DMS 273 (cell line): Measurements from ENCODE around the gene KLHL29.

ENCODE experiments used
- DNase-seq: peaks from one replicate; lab custom pipeline; 2025; ENCODE audit not compliant: unreplicated experiment; lab: John Stamatoyannopoulos, UW

KLHL29 gene

GRCh38 chr2:23526835-23527790, 142.1 kb downstream of the KLHL29 start:
- DNase-seq = no peak

GRCh38 chr2:23528171-23528570, 143.2 kb downstream of the KLHL29 start:
- no peak for DNase-seq

GRCh38 chr2:23528690-23529089, 143.7 kb downstream of the KLHL29 start:
- no peak for DNase-seq

- no peak for DNase-seq
Measured at GRCh38 chr2:23529659-23530058, 144.7 kb downstream of the KLHL29 start.

GRCh38 chr2:23530206-23530908, 145.4 kb downstream of the KLHL29 start:
- peak; percentile 98 for DNase-seq

GRCh38 chr2:23530909-23531276, 145.9 kb downstream of the KLHL29 start:
- peak; percentile 44 for DNase-seq

GRCh38 chr2:23531280-23531679, 146.3 kb downstream of the KLHL29 start:
- no peak for DNase-seq

GRCh38 chr2:23531881-23532280, 146.9 kb downstream of the KLHL29 start:
- no peak for DNase-seq

GRCh38 chr2:23532391-23533337, 147.7 kb downstream of the KLHL29 start:
- DNase-seq = peak; percentile 96

GRCh38 chr2:23533338-23533695, 148.3 kb downstream of the KLHL29 start:
- DNase-seq = peak; percentile 74

GRCh38 chr2:23534771-23535170, 149.8 kb downstream of the KLHL29 start:
- DNase-seq = no peak

- peak; percentile 57 for DNase-seq
Measured at GRCh38 chr2:23536326-23536725, 151.3 kb downstream of the KLHL29 start.

- DNase-seq = no peak
Measured at GRCh38 chr2:23537991-23538390, 153.0 kb downstream of the KLHL29 start.

- DNase-seq = no peak
Measured at GRCh38 chr2:23538566-23538965, 153.6 kb downstream of the KLHL29 start.

- DNase-seq = no peak
Measured at GRCh38 chr2:23540804-23541360, 155.9 kb downstream of the KLHL29 start.

- DNase-seq = peak; percentile 80
Measured at GRCh38 chr2:23541503-23542229, 156.7 kb downstream of the KLHL29 start.

- peak; percentile 39 for DNase-seq
Measured at GRCh38 chr2:23542230-23542789, 157.3 kb downstream of the KLHL29 start.

- DNase-seq = no peak
Measured at GRCh38 chr2:23543302-23543701, 158.3 kb downstream of the KLHL29 start.

GRCh38 chr2:23543728-23544127, 158.7 kb downstream of the KLHL29 start:
- DNase-seq = peak; percentile 79
